Fibroblast of villous mesenchyme (primary cell): Measurements from ENCODE around the gene NCAM1. TPM values are rescaled to one million over a fixed set of nuclear protein-coding genes. Genes with fewer than 3 reads are reported as not detected.
A peak's percentile ranks its signal among the peaks of the same experiment; 100 is the strongest.

Experiments used
- DNase-seq: peaks from one replicate; pipeline ENCODE4 v3.0.0-alpha.2; 2010; ENCODE audit warnings: low read depth
- H3K4me3 ChIP-seq: 2 replicates; pipeline ENCODE4 v1.5.1; 2011; ENCODE audit warnings: low read depth, mild to moderate bottlenecking, low read length
- CTCF ChIP-seq: IDR thresholded peaks from 2 replicates; pipeline ENCODE4 v1.5.1; 2012; ENCODE audit warnings: low read depth, mild to moderate bottlenecking, low read length; ENCODE audit not compliant: insufficient read depth
- total RNA-seq: library from RNA; depleted of rRNA; stranded (reverse); fragments of >200 nt; gene quantifications from 2 replicates; pipeline ENCODE4 v1.2.3, GENCODE V29; 2012

The NCAM1 gene
- total RNA-seq, 1 donor: 0.86 TPM

DNA sequence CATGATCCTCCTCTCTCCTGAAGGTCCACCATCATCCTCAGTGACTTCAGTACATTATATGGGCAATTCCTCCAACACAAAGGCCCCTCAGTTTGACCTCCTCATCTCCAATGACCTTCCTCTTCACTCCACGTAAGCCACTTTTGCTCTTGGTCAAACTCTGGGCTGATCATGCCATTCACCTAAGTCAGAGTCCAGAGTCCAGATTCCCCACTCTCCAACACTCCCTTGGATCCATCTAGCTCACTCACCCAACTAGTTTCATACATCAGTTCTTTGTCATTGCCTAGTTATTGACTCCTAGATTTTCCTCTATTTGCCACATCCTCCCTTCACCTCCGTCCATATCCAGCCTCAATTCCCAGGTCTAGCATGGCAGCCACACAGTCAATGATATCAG, 322.7 kb downstream of the NCAM1 start:
- no peak for DNase-seq
- no peak for TF ChIP-seq CTCF
- H3K4me3 ChIP-seq: no peak overlapping the region

DNA sequence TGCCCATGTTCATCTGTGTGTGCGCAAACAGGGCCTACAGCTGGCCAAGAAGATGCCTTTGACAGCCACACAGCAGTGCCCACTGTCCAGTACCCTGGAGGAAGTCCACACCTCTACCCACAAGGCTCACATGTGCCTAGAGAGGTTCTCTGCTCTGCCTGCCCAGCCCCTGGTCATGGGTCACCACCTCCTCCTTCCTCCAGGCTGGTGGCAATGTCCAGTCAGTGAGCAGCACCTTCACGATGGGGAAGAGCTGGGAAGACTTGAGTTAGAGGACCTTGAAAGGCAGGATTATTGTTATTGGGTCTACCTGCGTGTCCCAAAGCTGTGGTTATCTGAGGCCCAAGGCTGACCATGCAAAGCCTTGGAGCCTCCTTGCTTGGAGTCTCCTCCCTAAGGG, 324.8 kb downstream of the NCAM1 start:
- no peak for TF ChIP-seq CTCF
- DNase-seq: no peak
- H3K4me3 ChIP-seq: no peak overlapping the region

DNA sequence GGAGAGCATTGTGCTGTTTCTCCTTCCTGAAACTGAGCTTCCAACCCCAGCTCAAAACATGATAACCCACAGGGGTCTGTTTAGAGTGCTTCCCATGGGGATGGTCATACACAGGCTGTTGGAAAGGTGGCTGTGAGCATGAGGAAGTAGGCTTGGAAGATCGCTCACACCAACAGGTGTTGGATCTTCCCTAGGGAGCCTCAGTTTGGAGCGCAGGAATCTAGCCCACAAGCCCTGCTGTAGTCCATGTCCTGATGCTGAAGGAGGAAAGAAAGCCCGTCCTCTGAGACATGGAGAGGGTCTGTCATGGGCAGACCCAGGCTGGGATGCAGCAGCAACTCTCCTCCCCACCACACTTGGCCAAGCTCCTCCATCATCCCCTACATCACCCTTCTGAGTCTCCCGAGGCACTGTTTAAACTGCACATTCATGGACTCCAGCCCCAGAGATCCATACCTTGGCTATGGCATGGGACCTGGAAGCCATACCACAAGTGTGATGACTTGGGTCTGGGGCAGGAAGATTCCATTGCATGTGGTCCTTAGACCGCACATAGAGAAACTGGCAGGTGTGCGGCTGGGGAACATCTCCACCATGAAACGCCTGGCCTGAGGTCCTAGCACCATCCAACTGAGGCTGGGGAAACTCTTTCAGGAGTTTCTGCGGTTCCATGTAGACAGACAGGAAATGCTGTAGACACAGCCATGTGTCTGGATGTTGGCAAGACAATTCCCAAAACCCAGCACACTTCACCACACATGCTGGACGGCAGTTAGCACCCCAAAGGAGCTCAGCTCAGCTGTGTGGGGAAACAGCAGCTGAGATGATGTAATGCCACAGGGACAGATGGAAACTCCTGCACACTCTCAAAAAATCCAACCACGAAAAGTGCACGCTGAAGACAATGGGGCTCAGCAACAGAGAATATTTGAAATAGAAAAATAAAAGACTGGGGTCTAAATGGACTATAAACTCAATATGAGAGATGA, 325.6 kb downstream of the NCAM1 start:
- H3K4me3 ChIP-seq: no peak overlapping the region
- TF ChIP-seq CTCF: no peak
- DNase-seq: peak; percentile 65

DNA sequence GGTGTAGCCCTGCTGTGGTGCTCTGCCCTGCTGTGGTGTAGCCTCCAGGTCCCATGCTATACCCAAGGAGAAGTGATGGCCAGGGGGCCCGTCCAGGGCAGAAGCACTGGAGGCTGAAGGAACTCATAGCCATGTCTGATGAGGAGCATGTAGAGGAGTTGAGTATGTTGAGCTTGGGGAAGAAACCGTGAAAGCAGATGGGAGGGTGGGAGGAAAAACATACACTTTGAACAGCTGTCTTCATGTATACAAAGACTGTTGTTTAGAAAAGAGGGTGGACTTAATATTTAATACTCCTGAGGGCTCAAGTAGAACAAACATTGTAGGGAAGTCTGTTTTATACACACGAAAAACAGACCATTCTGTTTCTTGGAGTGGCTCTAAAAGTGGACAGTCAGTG, 326.6 kb downstream of the NCAM1 start:
- H3K4me3 ChIP-seq: no peak overlapping the region
- peak; percentile 48 for DNase-seq
- TF ChIP-seq CTCF: no peak

GRCh38 chr11:113288286-113288863, 327.2 kb downstream of the NCAM1 start:
- TF ChIP-seq CTCF: no peak
- no peak overlapping the region for H3K4me3 ChIP-seq
- no peak for DNase-seq

- no peak overlapping the region for H3K4me3 ChIP-seq
- peak; percentile 52 for DNase-seq
- TF ChIP-seq CTCF: peak; percentile 99
Measured at GRCh38 chr11:113289431-113290187, 328.4 kb downstream of the NCAM1 start.
